ENCODE results near the gene CAMK2A. TPM values are rescaled to one million over a fixed set of nuclear protein-coding genes. Genes with fewer than 3 reads are reported as not detected.

The CAMK2A gene
- total RNA-seq, 1 donor from 2014 or later, result not detected

DNA sequence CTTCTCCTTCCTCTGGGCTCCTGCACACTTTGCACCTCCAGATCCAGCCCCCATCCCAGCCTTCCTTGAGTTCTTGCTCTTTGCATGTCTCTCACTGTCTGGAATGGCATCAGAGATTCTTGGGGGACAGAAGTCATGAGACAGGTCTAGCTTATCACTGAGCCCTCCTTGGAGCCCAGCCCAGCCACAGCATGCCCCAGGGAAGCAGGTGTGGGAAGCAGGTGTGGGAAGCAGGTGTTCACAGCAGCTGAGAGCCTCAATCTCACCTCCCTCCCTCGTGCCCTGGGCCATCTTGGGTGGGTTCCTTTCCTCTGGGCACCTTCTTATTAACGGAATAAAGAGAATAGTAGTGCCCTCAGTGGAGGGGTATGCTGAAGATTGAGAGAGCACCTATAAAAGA, 72.5 kb downstream of the CAMK2A start:
- TF ChIP-seq, protein P1, sequence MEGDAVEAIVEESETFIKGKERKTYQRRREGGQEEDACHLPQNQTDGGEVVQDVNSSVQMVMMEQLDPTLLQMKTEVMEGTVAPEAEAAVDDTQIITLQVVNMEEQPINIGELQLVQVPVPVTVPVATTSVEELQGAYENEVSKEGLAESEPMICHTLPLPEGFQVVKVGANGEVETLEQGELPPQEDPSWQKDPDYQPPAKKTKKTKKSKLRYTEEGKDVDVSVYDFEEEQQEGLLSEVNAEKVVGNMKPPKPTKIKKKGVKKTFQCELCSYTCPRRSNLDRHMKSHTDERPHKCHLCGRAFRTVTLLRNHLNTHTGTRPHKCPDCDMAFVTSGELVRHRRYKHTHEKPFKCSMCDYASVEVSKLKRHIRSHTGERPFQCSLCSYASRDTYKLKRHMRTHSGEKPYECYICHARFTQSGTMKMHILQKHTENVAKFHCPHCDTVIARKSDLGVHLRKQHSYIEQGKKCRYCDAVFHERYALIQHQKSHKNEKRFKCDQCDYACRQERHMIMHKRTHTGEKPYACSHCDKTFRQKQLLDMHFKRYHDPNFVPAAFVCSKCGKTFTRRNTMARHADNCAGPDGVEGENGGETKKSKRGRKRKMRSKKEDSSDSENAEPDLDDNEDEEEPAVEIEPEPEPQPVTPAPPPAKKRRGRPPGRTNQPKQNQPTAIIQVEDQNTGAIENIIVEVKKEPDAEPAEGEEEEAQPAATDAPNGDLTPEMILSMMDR (conservative IDR thresholded peaks at IDR 0.05; ENCODE audit: low read depth, low read length), result no peak
- H3K4me3 ChIP-seq (ENCODE audit: low read depth, low read length), result no peak overlapping the region
- no peak for DNase-seq (ENCODE audit: low read depth)

GRCh38 chr5:150215979-150216944, 73.3 kb downstream of the CAMK2A start:
- DNase-seq (ENCODE audit: low read depth), result no peak
- TF ChIP-seq, protein P1 (conservative IDR thresholded peaks at IDR 0.05; ENCODE audit: low read depth, low read length), result no peak

DNA sequence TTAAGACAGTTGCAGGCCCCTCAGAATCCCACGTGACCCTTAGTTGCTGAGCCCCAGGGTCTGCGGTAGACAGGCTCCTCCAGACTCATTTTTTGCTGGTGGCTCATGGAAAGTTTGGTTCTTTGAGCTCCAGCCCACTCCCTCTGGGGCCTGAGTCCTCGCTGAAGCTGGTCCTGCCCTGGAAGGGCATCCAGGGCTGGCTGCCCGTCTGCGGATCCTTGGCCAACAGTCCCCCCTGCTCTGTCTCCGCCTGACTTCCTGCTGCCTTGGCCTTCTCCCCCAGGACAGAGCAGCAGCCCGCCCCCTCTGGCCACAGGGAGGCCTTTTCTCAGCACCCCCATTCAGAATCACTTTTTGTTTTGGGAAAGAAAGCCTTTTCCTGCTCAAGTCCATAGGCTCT, 75.3 kb downstream of the CAMK2A start:
- no peak for DNase-seq (ENCODE audit: low read depth)

More at GRCh38 chr5:150215979-150216944, 73.3 kb downstream of the CAMK2A start:
- H3K4me3 ChIP-seq (ENCODE audit: low read depth, low read length), result no peak overlapping the region

GRCh38 chr5:150213530-150213929, 76.0 kb downstream of the CAMK2A start:
- TF ChIP-seq, protein P1 (conservative IDR thresholded peaks at IDR 0.05; ENCODE audit: low read depth, low read length), result no peak
- DNase-seq (ENCODE audit: low read depth), result no peak
- H3K4me3 ChIP-seq (ENCODE audit: low read depth, low read length), result no peak overlapping the region

More for the DNA sequence above, 75.3 kb downstream of the CAMK2A start:
- H3K4me3 ChIP-seq (ENCODE audit: low read depth, low read length), result no peak overlapping the region
- TF ChIP-seq, protein P1 (conservative IDR thresholded peaks at IDR 0.05; ENCODE audit: low read depth, low read length), result no peak

DNA sequence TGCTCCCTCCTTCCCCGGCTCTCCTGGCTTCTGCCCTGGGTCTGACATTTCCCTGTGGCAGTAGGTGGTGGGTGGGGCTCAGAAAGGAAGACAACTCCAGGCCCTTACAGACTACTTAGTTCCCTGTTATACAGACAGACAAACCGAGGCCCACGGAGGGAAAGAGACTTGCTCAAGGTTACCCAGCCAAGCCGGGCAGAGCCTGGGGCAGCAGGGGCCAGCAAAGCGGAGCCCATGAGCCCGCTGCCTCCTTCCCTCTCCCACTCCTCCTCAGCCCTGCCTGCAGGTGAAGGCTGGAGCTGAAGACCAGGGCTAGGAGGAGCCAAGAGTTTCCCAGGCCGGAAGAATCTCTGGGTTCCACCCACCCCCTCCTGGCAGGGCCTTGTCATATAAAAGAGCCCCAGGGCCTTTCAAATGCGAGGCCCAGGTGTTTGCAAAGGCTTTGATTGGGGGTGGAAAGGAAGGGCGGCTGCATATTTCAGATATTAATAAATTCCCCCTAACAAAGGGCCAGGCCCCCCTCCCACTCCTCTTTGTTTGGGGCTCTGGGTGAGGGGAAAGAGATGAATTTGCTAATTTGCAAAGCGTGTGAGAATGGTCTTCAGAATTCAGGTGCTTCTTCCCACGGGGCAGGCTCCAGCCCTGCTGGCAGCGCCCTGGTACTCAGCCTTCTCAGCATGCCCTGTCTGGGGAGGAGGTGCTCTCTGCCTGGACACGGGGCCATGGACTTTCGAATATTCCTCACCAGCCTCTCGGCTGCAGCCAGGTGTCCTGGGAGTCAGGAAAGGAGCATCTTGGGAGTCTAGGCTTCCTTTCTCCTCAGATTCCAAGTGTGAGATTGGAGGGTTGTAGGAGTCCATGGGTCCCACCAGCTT, 78.2 kb downstream of the CAMK2A start:
- DNase-seq (ENCODE audit: low read depth), result no peak
- TF ChIP-seq, protein P1 (conservative IDR thresholded peaks at IDR 0.05; ENCODE audit: low read depth, low read length), result no peak

GRCh38 chr5:150210644-150211043, 78.9 kb downstream of the CAMK2A start:
- no peak overlapping the region for H3K4me3 ChIP-seq (ENCODE audit: low read depth, low read length)

More for the DNA sequence above, 78.2 kb downstream of the CAMK2A start:
- no peak overlapping the region for H3K4me3 ChIP-seq (ENCODE audit: low read depth, low read length)

More at GRCh38 chr5:150210644-150211043, 78.9 kb downstream of the CAMK2A start:
- no peak for DNase-seq (ENCODE audit: low read depth)
- TF ChIP-seq, protein P1 (conservative IDR thresholded peaks at IDR 0.05; ENCODE audit: low read depth, low read length), result no peak

All from epithelial cell of proximal tubule (primary cell).